ENCODE data around the gene TMEM258. TPM values are rescaled to one million over a fixed set of nuclear protein-coding genes. Genes with fewer than 3 reads are reported as not detected.

Gene TMEM258
- total RNA-seq, 6 experiments from 2014 or later, result 31.6 to 74.5 (median 55.3) TPM

DNA sequence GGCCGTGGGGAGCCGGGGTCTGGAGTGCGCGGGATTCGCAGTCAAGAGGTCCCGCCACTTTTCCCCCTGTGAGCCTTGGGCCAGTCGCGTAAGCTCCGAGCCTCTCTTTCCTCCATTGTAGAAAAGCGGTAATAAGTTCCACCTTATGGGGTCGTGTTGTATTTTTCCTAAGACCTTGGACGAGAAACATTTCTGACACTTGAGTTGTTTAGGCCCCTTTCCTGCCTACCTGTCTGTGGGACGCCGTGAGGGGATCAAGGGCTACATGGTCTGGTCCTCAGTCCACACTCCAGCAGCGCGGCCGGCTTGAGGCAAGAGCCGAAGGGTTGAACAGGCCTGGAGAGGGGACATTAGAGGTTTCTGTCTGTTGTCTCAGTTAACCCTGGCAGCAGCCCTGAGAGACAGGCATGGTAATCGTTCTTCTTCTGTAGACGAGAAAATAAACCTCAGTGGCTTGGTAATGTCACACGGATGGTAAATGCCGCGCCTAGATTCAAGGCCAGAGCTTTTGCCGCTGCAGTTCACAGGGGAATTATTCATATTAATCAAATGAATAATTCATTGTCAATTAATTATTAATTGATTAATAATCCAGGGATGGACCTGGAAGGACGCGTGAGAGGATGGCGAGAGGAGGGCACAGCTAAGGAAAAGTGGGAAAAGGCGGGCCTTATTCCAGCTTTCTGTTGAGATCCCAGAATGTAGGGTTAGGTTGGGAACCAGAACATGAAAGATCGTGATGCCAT lies 857 bp upstream of the TMEM258 start:
- H3K27me3 ChIP-seq, result no peaks in the 10 kb centered on the region
- no peak for DNase-seq
- WGBS (ENCODE audit: insufficient coverage, low coverage, low lambda C conversion rate, missing lambda C conversion rate), result 3% methylated on average over 23 of the region's 29 CpGs
- peak overlapping the region; percentile 67 to 97 (median 76) for H3K4me3 ChIP-seq
- no peak for ATAC-seq
- intact Hi-C loops (cut with DNase I), result loop anchor here (10.0 kb wide), 2 partner anchors 152 to 282 kb away; no protein-coding TSS in a partner anchor
- H3K27ac ChIP-seq, result peak overlapping the region; percentile 97 to 98 (median 98)
- no peaks in the 10 kb centered on the region for H3K9me3 ChIP-seq
- TF ChIP-seq POLR2A (IDR thresholded peaks at IDR 0.05), result no peak
- TF ChIP-seq, protein P1, sequence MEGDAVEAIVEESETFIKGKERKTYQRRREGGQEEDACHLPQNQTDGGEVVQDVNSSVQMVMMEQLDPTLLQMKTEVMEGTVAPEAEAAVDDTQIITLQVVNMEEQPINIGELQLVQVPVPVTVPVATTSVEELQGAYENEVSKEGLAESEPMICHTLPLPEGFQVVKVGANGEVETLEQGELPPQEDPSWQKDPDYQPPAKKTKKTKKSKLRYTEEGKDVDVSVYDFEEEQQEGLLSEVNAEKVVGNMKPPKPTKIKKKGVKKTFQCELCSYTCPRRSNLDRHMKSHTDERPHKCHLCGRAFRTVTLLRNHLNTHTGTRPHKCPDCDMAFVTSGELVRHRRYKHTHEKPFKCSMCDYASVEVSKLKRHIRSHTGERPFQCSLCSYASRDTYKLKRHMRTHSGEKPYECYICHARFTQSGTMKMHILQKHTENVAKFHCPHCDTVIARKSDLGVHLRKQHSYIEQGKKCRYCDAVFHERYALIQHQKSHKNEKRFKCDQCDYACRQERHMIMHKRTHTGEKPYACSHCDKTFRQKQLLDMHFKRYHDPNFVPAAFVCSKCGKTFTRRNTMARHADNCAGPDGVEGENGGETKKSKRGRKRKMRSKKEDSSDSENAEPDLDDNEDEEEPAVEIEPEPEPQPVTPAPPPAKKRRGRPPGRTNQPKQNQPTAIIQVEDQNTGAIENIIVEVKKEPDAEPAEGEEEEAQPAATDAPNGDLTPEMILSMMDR (IDR thresholded peaks at IDR 0.05), result no peak
- peaks cover 0 to 20% (median 3%) of the 10 kb centered on the region in 4 donors for H3K4me1 ChIP-seq
- peaks cover 0 to 18% (median 10%) of the 10 kb centered on the region in 4 donors for H3K36me3 ChIP-seq

DNA sequence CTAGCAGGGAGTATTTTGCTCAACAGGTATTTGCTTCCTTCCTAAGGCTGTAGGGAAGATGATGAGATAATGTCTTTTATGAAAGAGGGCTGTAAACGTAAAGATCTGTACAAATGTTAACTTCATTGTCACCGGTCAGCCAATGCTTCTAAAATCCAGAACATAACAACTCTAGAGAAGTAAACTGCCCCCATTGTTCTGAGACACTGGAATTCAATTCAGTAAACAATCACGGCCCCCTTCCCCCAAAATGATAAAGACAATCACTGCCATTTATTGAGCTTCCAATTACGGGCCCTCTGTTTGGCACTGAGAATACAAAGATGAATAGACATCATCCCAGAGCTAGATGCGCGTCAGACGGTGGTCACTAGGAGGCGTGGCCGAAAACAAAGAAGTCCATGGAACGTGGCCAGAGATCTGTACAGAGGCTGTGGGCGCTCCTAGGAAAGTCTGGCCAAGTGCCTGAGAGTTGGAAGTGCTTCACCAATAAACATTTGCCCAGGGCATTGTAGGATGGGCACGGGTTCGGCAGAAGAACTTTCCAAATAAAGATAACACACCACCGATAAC lies 576 bp downstream of the TMEM258 start:
- no peaks in the 10 kb centered on the region for H3K9me3 ChIP-seq
- peak overlapping the region; percentile 67 to 97 (median 76) for H3K4me3 ChIP-seq
- peak overlapping the region; percentile 97 to 98 (median 98) for H3K27ac ChIP-seq
- H3K36me3 ChIP-seq, result peaks cover 0 to 31% (median 15%) of the 10 kb centered on the region in 4 donors
- peak in 1 of 3 donors; percentile 51 for DNase-seq
- TF ChIP-seq, protein P1 (IDR thresholded peaks at IDR 0.05), result peak in 1 of 4 donors; percentile 2
- TF ChIP-seq POLR2A (IDR thresholded peaks at IDR 0.05), result no peak
- WGBS (ENCODE audit: insufficient coverage, low coverage, low lambda C conversion rate, missing lambda C conversion rate), result 3% methylated on average over 13 of the region's 14 CpGs
- intact Hi-C loops (cut with DNase I), result loop anchor here (10.0 kb wide), 2 partner anchors 153 to 283 kb away; no protein-coding TSS in a partner anchor
- ATAC-seq, result peak; percentile 27 to 62 (median 40)
- no peaks in the 10 kb centered on the region for H3K27me3 ChIP-seq
- peaks cover 0 to 13% (median 3%) of the 10 kb centered on the region in 4 donors for H3K4me1 ChIP-seq

DNA sequence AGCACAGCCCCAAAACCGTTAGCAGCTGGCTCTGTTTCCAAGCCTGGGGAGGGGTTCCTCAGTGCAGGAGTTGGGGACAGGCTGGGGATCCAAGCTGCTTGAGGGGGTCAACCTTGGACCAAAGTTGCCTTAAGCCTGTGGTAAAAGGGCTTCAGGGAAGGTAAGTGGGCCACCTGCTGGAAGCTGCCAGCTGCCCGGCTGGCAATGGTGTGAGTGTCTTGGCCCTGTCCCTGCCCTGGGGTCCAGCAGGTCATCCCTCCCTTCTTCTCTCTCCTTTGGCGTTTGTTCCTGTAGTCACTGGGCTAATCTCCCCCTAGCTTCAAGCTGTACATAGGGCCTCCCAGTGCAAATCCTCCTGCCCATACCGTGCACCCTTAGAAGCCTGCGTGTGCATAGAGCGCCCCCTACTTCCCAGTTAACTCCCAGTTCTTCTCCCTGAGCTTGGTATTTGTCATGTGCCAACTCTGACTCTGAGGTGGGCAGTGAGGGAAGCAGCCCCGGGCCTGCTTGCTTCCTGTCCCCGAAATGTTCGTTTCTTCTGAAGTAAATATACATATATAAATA lies 4.4 kb downstream of the TMEM258 start:
- ATAC-seq, result no peak
- WGBS (ENCODE audit: insufficient coverage, low coverage, low lambda C conversion rate, missing lambda C conversion rate), result 43% methylated on average over 5 of the region's 9 CpGs
- intact Hi-C loops (cut with DNase I), result no loop called here

DNA sequence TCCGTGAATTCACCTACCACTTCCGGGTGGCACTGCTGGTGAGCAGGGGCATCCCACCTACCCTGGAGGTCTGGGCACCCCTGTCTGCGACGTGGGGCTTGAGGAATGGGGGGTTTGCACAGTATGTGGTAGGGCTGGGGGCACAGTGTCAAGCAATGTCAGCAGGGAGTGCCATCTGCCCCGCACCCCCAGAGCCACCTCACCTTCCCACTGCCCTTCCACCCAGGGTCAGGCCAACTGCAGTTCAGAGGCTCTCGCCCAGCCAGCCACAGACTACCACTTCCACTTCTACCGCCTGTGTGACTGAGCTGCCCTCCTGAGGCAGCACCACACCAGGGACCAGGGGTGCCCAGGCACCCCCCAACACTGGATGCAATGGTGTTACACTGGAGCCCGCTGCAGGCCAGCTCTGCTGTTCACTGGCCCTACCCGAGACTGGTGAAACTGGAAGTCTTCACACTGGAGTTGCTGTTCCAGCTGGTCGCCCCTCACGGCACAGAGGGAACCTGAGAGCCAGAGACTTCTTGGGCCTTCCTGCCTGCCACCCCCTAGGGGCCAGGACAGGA lies 6.5 kb downstream of the TMEM258 start:
- H3K4me3 ChIP-seq, result no peak overlapping the region
- no peaks in the 10 kb centered on the region for H3K9me3 ChIP-seq

More for the DNA sequence above, 4.4 kb downstream of the TMEM258 start:
- H3K27me3 ChIP-seq, result no peaks in the 10 kb centered on the region
- H3K27ac ChIP-seq, result no peak overlapping the region
- no peaks in the 10 kb centered on the region for H3K9me3 ChIP-seq
- H3K36me3 ChIP-seq, result peaks cover 0 to 43% (median 15%) of the 10 kb centered on the region in 4 donors
- TF ChIP-seq, protein P1 (IDR thresholded peaks at IDR 0.05), result peak; percentile 36 to 48 (median 44)
- no peak for TF ChIP-seq POLR2A (IDR thresholded peaks at IDR 0.05)
- H3K4me3 ChIP-seq, result no peak overlapping the region
- H3K4me1 ChIP-seq, result peaks cover 0 to 9% (median under 1%) of the 10 kb centered on the region in 4 donors
- DNase-seq, result no peak

More for the DNA sequence above, 6.5 kb downstream of the TMEM258 start:
- ATAC-seq, result no peak
- WGBS (ENCODE audit: insufficient coverage, low coverage, low lambda C conversion rate, missing lambda C conversion rate), result 86% methylated on average over 8 of the region's 11 CpGs
- Histone ChIP-seq H3K4me1 (no peaks in the 10 kb centered on the region), H3K36me3 (peaks cover 0 to 43% (median 15%) of the 10 kb centered on the region in 4 donors), H3K27ac (no peak overlapping the region), H3K27me3 (no peaks in the 10 kb centered on the region)
- TF ChIP-seq, protein P1 (IDR thresholded peaks at IDR 0.05), result no peak
- TF ChIP-seq POLR2A (IDR thresholded peaks at IDR 0.05), result no peak
- DNase-seq, result no peak
- intact Hi-C loops (cut with DNase I), result no loop called here
